ENCODE measurements around the gene KRT34. TPM values are rescaled to one million over a fixed set of nuclear protein-coding genes. Genes with fewer than 3 reads are reported as not detected.
"Not testable (repeated sequence)": the region's sequence is repeated elsewhere in the genome, so short reads cannot be mapped to it uniquely, and the experiment has no call there.

The KRT34 gene
- total RNA-seq: not detected in 2 replicates

GRCh38 chr17:41381943-41382342, at the start of gene KRT34:
Gene KRT34 (minus strand): TSS chr17:41382306. CDS start chr17:41382246, 60 bp downstream.
- H3K4me1 Mint-ChIP-seq; H3K9me3 Mint-ChIP-seq; POLR2A ChIA-PET; H3K27ac Mint-ChIP-seq; H3K36me3 Mint-ChIP-seq (ENCODE audit: low read depth); H3K4me3 Mint-ChIP-seq; ATAC-seq (ENCODE audit: low read depth); CTCF ChIA-PET; intact Hi-C loops (cut with micrococcal nuclease); DNase-seq: not testable (repeated sequence)
- H3K27me3 Mint-ChIP-seq: peaks cover 17% of the 10 kb centered on the region

- H3K27me3 Mint-ChIP-seq; H3K27ac Mint-ChIP-seq; H3K9me3 Mint-ChIP-seq; H3K36me3 Mint-ChIP-seq (ENCODE audit: low read depth); H3K4me3 Mint-ChIP-seq; POLR2A ChIA-PET; DNase-seq; intact Hi-C loops (cut with micrococcal nuclease); H3K4me1 Mint-ChIP-seq; CTCF ChIA-PET; ATAC-seq (ENCODE audit: low read depth): not testable (repeated sequence)
These were observed 48.3 kb upstream of the KRT34 start for GRCh38 chr17:41430376-41430775.

GRCh38 chr17:41429667-41430066, 47.6 kb upstream of the KRT34 start:
- no peak for ATAC-seq (ENCODE audit: low read depth)
- intact Hi-C loops (cut with micrococcal nuclease): no loop called here
- H3K9me3 Mint-ChIP-seq: no peaks in the 10 kb centered on the region
- ChIA-PET POLR2A (no interaction called here), CTCF (no interaction called here)
- H3K27me3 Mint-ChIP-seq: peaks cover 8% of the 10 kb centered on the region
- no peaks in the 10 kb centered on the region for H3K4me1 Mint-ChIP-seq
- no peaks in the 10 kb centered on the region for H3K36me3 Mint-ChIP-seq (ENCODE audit: low read depth)
- H3K27ac Mint-ChIP-seq: no peak overlapping the region
- no peak for DNase-seq
- no peak for TF ChIP-seq CTCF (IDR thresholded peaks at IDR 0.05)
- no peak overlapping the region for H3K4me3 Mint-ChIP-seq

- TF ChIP-seq CTCF (IDR thresholded peaks at IDR 0.05): no peak
- intact Hi-C loops (cut with micrococcal nuclease): no loop called here
- ATAC-seq (ENCODE audit: low read depth) (no peak), DNase-seq (no peak)
- ChIA-PET CTCF (no interaction called here), POLR2A (no interaction called here)
- H3K36me3 Mint-ChIP-seq (ENCODE audit: low read depth): no peaks in the 10 kb centered on the region
- no peaks in the 10 kb centered on the region for H3K4me1 Mint-ChIP-seq
- peaks cover 9% of the 10 kb centered on the region for H3K27me3 Mint-ChIP-seq
- no peak overlapping the region for H3K27ac Mint-ChIP-seq
- H3K9me3 Mint-ChIP-seq: no peaks in the 10 kb centered on the region
- no peak overlapping the region for H3K4me3 Mint-ChIP-seq
These were observed 46.6 kb upstream of the KRT34 start for GRCh38 chr17:41428591-41429291.

GRCh38 chr17:41424111-41424635, 42.1 kb upstream of the KRT34 start, which contains the start of gene KRT37:
Gene KRT37 (minus strand): TSS chr17:41424585. CDS start chr17:41424523, 62 bp downstream.
- no peak for TF ChIP-seq CTCF (IDR thresholded peaks at IDR 0.05)
- ChIA-PET POLR2A (no interaction called here), CTCF (no interaction called here)
- no peak within 1 kb of the TSS for H3K27ac Mint-ChIP-seq
- no peaks in the 10 kb centered on the region for H3K9me3 Mint-ChIP-seq
- no peaks in the 10 kb centered on the region for H3K36me3 Mint-ChIP-seq (ENCODE audit: low read depth)
- H3K27me3 Mint-ChIP-seq: peaks cover 15% of the 10 kb centered on the region
- DNase-seq (no peak), ATAC-seq (ENCODE audit: low read depth) (no peak)
- H3K4me1 Mint-ChIP-seq: no peaks in the 10 kb centered on the region
- intact Hi-C loops (cut with micrococcal nuclease): no loop called here
- no peak within 1 kb of the TSS for H3K4me3 Mint-ChIP-seq

GRCh38 chr17:41422586-41422985, 40.5 kb upstream of the KRT34 start:
- DNase-seq; intact Hi-C loops (cut with micrococcal nuclease): not testable (repeated sequence)

More at GRCh38 chr17:41422586-41422985, 40.5 kb upstream of the KRT34 start:
- H3K4me3 Mint-ChIP-seq; H3K27ac Mint-ChIP-seq; H3K4me1 Mint-ChIP-seq; H3K27me3 Mint-ChIP-seq; H3K9me3 Mint-ChIP-seq; POLR2A ChIA-PET; ATAC-seq (ENCODE audit: low read depth); CTCF ChIA-PET; H3K36me3 Mint-ChIP-seq (ENCODE audit: low read depth): not testable (repeated sequence)

All from activated B cell treated with CpG ODN at 0.5 μM for 24 hours (primary cell).